ENCODE results near the gene SHMT2. TPM values are rescaled to one million over a fixed set of nuclear protein-coding genes. Genes with fewer than 3 reads are reported as not detected.

Gene SHMT2
- polyA plus RNA-seq, 4 donors, result 22.8 to 150 (median 51.5) TPM

DNA sequence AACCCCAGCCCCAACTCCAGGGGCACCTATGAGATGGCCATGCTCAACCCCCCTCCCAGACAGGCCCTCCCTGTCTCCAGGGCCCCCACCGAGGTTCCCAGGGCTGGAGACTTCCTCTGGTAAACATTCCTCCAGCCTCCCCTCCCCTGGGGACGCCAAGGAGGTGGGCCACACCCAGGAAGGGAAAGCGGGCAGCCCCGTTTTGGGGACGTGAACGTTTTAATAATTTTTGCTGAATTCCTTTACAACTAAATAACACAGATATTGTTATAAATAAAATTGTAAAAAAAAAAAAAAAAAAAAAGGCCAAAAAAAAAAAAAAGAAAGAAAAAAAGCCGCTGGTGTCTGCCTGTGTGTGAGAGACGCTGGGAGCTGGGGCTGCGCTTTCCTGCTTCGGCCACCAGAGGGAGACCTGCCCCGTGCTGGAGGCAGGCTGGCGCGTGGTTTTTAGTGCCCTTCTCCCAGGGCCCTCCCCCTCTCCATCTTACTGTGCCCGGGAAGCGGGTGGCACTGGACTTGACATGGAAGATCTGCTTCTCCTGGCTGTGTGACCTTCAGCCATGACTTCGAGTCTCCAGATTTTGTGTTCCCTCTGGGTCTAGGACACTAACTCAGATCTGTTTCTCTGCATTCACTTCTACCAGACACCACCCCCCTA lies 16.3 kb upstream of the SHMT2 start:
- Histone ChIP-seq H3K27ac (ENCODE audit: low read depth in 1 of 3, low read length in 2 of 3) (no peak overlapping the region), H3K4me1 (ENCODE audit: control insufficient read depth in 3 of 3, insufficient read depth in 2 of 3, low read depth in 1 of 3, low read length in 2 of 3) (peaks cover 0 to 16% (median 0%) of the 10 kb centered on the region in 3 donors), H3K27me3 (ENCODE audit: control insufficient read depth in 3 of 3, insufficient read depth in 3 of 3, low read length in 3 of 3) (peaks cover 0 to 40% (median 26%) of the 10 kb centered on the region in 3 donors), H3K9me3 (ENCODE audit: control insufficient read depth in 2 of 2, insufficient read depth in 1 of 2, low read depth in 1 of 2, low read length in 1 of 2) (no peaks in the 10 kb centered on the region), H3K36me3 (ENCODE audit: control insufficient read depth in 3 of 3, insufficient read depth in 2 of 3, low read depth in 1 of 3, low read length in 3 of 3) (peaks cover 4 to 55% (median 9%) of the 10 kb centered on the region in 3 donors), H3K4me3 (ENCODE audit: low read depth in 1 of 3, low read length in 3 of 3) (no peak overlapping the region)
- DNase-seq (peak; percentile 77 to 91), FAIRE-seq (no peak)
- 9 to 14% (median 10%) methylated on average over 16 of the region's 16 CpGs for WGBS, 3 donors

DNA sequence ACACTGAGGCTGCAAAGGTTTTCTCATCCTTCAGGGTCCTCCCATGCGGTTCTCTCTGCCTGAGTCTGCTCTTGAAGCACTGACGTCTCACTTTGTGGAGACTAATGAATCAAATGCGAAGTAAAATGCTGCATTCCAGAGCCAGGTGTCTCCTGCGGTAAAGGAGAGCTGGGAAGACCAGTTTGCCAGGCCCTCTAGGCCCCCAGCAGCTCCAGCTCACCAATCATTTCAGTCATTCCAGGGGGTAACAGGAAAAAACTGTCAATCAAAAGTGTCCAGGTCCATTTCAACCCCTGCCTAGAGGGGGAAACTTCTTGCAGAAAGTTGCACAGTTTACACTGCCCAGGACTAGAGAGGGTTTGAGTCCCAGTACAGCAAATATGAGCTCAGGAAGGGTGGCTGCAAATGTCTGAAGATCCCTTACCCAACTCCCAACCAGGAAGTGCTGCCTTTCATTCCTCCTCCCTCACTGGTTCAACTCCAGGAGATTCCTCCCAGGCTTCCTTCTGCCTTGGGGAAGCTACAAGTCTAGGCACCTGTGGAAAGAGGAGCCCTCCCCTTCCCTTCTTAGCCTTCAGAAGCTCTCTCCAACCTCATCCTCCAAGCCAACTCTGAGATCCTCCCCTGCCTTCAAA lies 15.6 kb upstream of the SHMT2 start:
- Histone ChIP-seq H3K27me3 (ENCODE audit: control insufficient read depth in 3 of 3, insufficient read depth in 3 of 3, low read length in 3 of 3) (peaks cover 0 to 47% (median 33%) of the 10 kb centered on the region in 3 donors), H3K36me3 (ENCODE audit: control insufficient read depth in 3 of 3, insufficient read depth in 2 of 3, low read depth in 1 of 3, low read length in 3 of 3) (peaks cover 2 to 48% (median 8%) of the 10 kb centered on the region in 3 donors), H3K4me1 (ENCODE audit: control insufficient read depth in 3 of 3, insufficient read depth in 2 of 3, low read depth in 1 of 3, low read length in 2 of 3) (peaks cover 0 to 16% (median 0%) of the 10 kb centered on the region in 3 donors), H3K27ac (ENCODE audit: low read depth in 1 of 3, low read length in 2 of 3) (no peak overlapping the region), H3K4me3 (ENCODE audit: low read depth in 1 of 3, low read length in 3 of 3) (no peak overlapping the region), H3K9me3 (ENCODE audit: control insufficient read depth in 2 of 2, insufficient read depth in 1 of 2, low read depth in 1 of 2, low read length in 1 of 2) (no peaks in the 10 kb centered on the region)
- WGBS, 3 donors, result 44 to 79% (median 68%) methylated on average over 4 of the region's 4 CpGs
- no peak for DNase-seq
- FAIRE-seq, result no peak

DNA sequence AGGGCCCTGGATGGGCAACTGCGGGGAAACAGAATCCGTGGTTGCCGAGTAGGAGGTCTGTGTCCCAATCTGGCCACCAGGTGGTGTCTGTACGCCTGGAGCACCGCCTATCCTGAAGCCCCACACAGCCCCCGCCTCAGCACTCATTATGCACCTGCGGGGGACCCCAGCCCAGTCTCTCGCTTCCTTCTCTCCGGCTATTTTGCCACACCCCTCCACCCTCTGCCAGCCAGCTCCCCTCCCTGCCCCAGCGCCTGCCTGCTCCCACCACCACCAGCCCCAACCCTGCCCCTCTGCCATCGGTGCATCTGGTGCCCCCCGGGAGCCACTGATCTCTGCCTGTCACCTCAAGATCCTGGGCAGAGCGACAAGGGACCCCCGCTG lies 15.1 kb upstream of the SHMT2 start:
- peaks cover 0 to 16% (median 0%) of the 10 kb centered on the region in 3 donors for H3K4me1 ChIP-seq (ENCODE audit: control insufficient read depth in 3 of 3, insufficient read depth in 2 of 3, low read depth in 1 of 3, low read length in 2 of 3)
- no peak overlapping the region for H3K4me3 ChIP-seq (ENCODE audit: low read depth in 1 of 3, low read length in 3 of 3)
- H3K9me3 ChIP-seq (ENCODE audit: control insufficient read depth in 2 of 2, insufficient read depth in 1 of 2, low read depth in 1 of 2, low read length in 1 of 2), result no peaks in the 10 kb centered on the region
- peak; percentile 56 to 72 for DNase-seq
- no peak overlapping the region for H3K27ac ChIP-seq (ENCODE audit: low read depth in 1 of 3, low read length in 2 of 3)
- H3K27me3 ChIP-seq (ENCODE audit: control insufficient read depth in 3 of 3, insufficient read depth in 3 of 3, low read length in 3 of 3), result peaks cover 0 to 52% (median 37%) of the 10 kb centered on the region in 3 donors
- peaks cover 0 to 43% (median 4%) of the 10 kb centered on the region in 3 donors for H3K36me3 ChIP-seq (ENCODE audit: control insufficient read depth in 3 of 3, insufficient read depth in 2 of 3, low read depth in 1 of 3, low read length in 3 of 3)
- WGBS, 3 donors, result 0 to 3% (median 1%) methylated on average over 14 of the region's 14 CpGs
- FAIRE-seq, result no peak

DNA sequence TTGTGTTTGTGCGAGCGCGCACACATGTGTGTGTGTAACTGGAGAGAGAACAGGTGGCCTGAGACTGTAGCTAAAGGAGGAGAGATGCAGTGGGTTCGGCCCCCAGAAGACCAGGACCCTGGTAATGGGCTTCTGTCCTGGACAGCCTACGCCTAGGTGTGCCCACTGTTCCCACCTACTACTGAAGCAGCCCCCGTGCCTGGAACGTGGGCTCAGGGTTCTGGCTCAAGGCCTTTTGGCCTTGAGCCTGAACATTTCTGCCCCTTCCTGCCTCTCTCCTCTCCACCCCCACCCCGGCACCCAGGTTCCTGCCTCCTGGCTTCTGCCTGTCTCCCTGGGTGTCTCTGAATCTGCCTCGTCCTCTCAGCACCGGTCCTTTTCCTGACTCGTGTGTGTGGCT lies 14.4 kb upstream of the SHMT2 start:
- no peak for FAIRE-seq
- H3K4me3 ChIP-seq (ENCODE audit: low read depth in 1 of 3, low read length in 3 of 3), result no peak overlapping the region

DNA sequence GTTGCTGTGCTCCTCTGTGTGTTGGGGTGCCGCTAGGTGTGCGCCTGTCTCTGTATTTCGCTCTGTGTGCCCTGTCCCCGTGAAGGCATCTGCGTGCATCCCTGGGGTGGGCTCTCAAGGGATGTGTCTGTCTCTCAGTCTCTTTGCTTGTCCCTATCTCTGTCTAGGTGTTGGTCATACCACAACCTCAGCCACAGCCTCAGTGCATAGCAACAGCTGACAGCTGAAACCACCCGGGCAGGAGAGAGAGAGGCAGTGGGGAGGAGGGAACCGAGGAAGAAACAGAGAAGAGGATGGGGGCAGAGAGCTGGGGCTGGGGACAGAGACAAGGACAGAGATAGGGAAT lies 13.9 kb upstream of the SHMT2 start:
- peaks cover 0 to 19% (median 0%) of the 10 kb centered on the region in 3 donors for H3K4me1 ChIP-seq (ENCODE audit: control insufficient read depth in 3 of 3, insufficient read depth in 2 of 3, low read depth in 1 of 3, low read length in 2 of 3)
- no peak for FAIRE-seq
- no peak overlapping the region for H3K27ac ChIP-seq (ENCODE audit: low read depth in 1 of 3, low read length in 2 of 3)
- H3K27me3 ChIP-seq (ENCODE audit: control insufficient read depth in 3 of 3, insufficient read depth in 3 of 3, low read length in 3 of 3), result peaks cover 0 to 64% (median 45%) of the 10 kb centered on the region in 3 donors
- no peaks in the 10 kb centered on the region for H3K9me3 ChIP-seq (ENCODE audit: control insufficient read depth in 2 of 2, insufficient read depth in 1 of 2, low read depth in 1 of 2, low read length in 1 of 2)
- peak in 1 of 2 donors; percentile 29 for DNase-seq
- 6 to 13% (median 6%) methylated on average over 7 of the region's 7 CpGs for WGBS, 3 donors
- H3K4me3 ChIP-seq (ENCODE audit: low read depth in 1 of 3, low read length in 3 of 3), result no peak overlapping the region
- H3K36me3 ChIP-seq (ENCODE audit: control insufficient read depth in 3 of 3, insufficient read depth in 2 of 3, low read depth in 1 of 3, low read length in 3 of 3), result peaks cover 0 to 31% (median 3%) of the 10 kb centered on the region in 3 donors

More for the DNA sequence above, 14.4 kb upstream of the SHMT2 start:
- no peak overlapping the region for H3K27ac ChIP-seq (ENCODE audit: low read depth in 1 of 3, low read length in 2 of 3)
- peaks cover 0 to 37% (median 3%) of the 10 kb centered on the region in 3 donors for H3K36me3 ChIP-seq (ENCODE audit: control insufficient read depth in 3 of 3, insufficient read depth in 2 of 3, low read depth in 1 of 3, low read length in 3 of 3)
- H3K4me1 ChIP-seq (ENCODE audit: control insufficient read depth in 3 of 3, insufficient read depth in 2 of 3, low read depth in 1 of 3, low read length in 2 of 3), result peaks cover 0 to 19% (median 0%) of the 10 kb centered on the region in 3 donors
- no peak for DNase-seq
- H3K9me3 ChIP-seq (ENCODE audit: control insufficient read depth in 2 of 2, insufficient read depth in 1 of 2, low read depth in 1 of 2, low read length in 1 of 2), result no peaks in the 10 kb centered on the region
- 24 to 35% (median 33%) methylated on average over 10 to 11 of the region's 11 CpGs for WGBS, 3 donors
- H3K27me3 ChIP-seq (ENCODE audit: control insufficient read depth in 3 of 3, insufficient read depth in 3 of 3, low read length in 3 of 3), result peaks cover 0 to 59% (median 43%) of the 10 kb centered on the region in 3 donors

DNA sequence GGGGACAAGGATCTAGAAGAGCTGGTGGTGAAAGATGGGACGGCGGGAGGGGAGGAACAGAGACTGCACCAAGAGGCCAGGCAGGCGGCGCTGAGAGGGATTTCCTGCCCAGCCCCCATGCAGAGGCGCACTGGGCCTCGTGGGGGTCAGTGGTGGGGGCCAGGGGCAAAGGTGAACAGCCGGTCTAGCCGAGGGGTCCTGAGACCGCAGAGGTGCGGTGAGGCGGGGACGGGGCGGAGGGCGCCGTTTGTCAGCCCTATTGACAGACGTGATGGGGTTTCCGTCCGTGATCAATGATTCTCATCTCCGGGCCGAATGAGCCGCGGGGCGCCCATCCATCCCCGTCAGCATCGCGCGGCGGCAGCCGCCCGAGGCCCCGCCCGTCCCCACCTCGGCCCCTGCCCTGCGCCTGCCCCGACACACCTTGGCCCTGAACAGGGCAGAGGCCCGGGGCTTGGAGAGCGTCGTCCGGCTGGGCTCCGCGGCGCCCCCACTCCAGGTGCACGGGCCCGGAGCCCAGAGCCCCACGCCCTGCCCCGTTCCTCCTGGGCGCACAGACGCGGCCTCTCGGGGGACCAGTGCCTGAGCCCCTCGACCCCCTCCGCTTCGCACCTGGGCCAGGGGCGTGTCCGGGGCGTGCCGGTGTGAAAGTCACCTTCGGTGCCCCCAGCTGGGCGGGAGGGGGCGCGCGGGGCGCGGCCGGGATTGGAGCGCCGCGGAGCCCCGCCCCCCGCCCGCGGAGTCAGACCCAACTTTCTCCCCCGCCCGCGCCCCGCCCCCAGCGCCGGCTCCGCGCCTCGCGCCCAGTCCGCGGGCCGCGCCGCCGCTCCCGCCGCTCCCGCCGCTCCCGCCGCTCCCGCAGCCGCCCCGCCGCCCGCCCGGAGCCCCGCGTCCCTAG lies 13.2 kb upstream of the SHMT2 start, which contains the start of gene NXPH4:
NXPH4 (plus strand) TSS at position 781 of the 898 bp plus-strand sequence. CDS start 176 bp downstream, outside the sequence.
- peak within 1 kb of the TSS in 2 of 3 donors; percentile 19 to 34 for H3K4me3 ChIP-seq (ENCODE audit: low read depth in 1 of 3, low read length in 3 of 3)
- DNase-seq (peak in 1 of 2 donors; percentile 56), FAIRE-seq (no peak)
- H3K4me1 ChIP-seq (ENCODE audit: control insufficient read depth in 3 of 3, insufficient read depth in 2 of 3, low read depth in 1 of 3, low read length in 2 of 3), result peaks cover 0 to 19% (median 0%) of the 10 kb centered on the region in 3 donors
- no peaks in the 10 kb centered on the region for H3K9me3 ChIP-seq (ENCODE audit: control insufficient read depth in 2 of 2, insufficient read depth in 1 of 2, low read depth in 1 of 2, low read length in 1 of 2)
- WGBS, 3 donors, result 1 to 2% (median 1%) methylated on average over 59 to 102 of the region's 102 CpGs
- H3K27ac ChIP-seq (ENCODE audit: low read depth in 1 of 3, low read length in 2 of 3), result no peak within 1 kb of the TSS
- H3K27me3 ChIP-seq (ENCODE audit: control insufficient read depth in 3 of 3, insufficient read depth in 3 of 3, low read length in 3 of 3), result peaks cover 0 to 71% (median 51%) of the 10 kb centered on the region in 3 donors
- H3K36me3 ChIP-seq (ENCODE audit: control insufficient read depth in 3 of 3, insufficient read depth in 2 of 3, low read depth in 1 of 3, low read length in 3 of 3), result peaks cover 0 to 25% (median 0%) of the 10 kb centered on the region in 3 donors

DNA sequence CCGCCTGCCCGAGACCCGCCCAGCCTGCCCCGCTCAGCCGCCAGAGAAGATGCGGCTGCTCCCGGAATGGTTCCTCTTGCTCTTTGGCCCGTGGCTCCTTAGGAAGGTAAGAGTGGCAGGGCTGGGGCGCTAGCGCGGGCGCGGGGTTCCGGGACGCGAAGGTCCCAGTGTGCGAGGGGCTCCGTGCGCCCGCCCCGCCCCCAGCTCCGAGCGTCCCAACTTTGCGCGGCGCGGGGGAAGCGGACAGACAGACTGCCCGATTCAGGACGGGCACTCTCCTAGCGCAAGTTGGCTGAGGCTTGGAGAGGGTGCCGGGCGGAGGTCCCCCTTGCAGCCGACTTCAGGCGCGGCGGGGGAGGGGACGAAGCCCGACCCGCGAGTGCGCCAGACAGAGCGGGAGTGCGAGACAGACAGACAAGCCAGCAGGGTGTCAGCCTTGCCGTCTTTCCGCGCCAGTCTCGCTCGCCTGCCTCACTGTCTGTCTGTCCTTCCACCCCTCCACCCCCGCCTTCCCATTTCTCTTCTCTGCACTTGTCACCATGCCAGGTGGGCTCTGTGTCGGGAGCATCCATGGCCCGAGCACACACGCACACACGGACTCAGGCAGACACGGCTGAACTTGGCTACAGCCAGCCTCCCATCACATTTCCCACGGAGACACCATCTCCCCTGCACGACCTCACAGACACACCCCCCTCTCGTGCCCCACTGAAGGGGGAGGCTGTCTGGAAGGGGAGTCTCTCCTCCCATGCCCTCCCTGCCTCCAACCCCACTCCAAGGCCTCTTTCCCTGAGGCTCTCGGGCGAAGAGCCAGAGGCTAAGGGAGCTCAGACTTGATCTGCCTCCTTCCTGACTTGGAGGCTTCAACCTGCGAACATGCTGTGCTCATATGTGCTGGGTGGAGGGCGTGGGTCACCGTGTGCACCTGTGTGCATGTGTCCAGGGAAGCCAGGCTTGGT lies 12.3 kb upstream of the SHMT2 start:
- FAIRE-seq, result no peak
- peaks cover 0 to 19% (median 0%) of the 10 kb centered on the region in 3 donors for H3K4me1 ChIP-seq (ENCODE audit: control insufficient read depth in 3 of 3, insufficient read depth in 2 of 3, low read depth in 1 of 3, low read length in 2 of 3)
- peak in 1 of 2 donors; percentile 43 for DNase-seq
- 1 to 3% (median 2%) methylated on average over 59 to 63 of the region's 63 CpGs for WGBS, 3 donors
- H3K27me3 ChIP-seq (ENCODE audit: control insufficient read depth in 3 of 3, insufficient read depth in 3 of 3, low read length in 3 of 3), result peaks cover 0 to 80% (median 57%) of the 10 kb centered on the region in 3 donors
- no peak overlapping the region for H3K27ac ChIP-seq (ENCODE audit: low read depth in 1 of 3, low read length in 2 of 3)
- peaks cover 0 to 15% (median 0%) of the 10 kb centered on the region in 3 donors for H3K36me3 ChIP-seq (ENCODE audit: control insufficient read depth in 3 of 3, insufficient read depth in 2 of 3, low read depth in 1 of 3, low read length in 3 of 3)
- peak overlapping the region in 2 of 3 donors; percentile 19 to 34 for H3K4me3 ChIP-seq (ENCODE audit: low read depth in 1 of 3, low read length in 3 of 3)
- H3K9me3 ChIP-seq (ENCODE audit: control insufficient read depth in 2 of 2, insufficient read depth in 1 of 2, low read depth in 1 of 2, low read length in 1 of 2), result no peaks in the 10 kb centered on the region

Data from small intestine (tissue), 7 donors.